GM12878 (cell line): Measurements from ENCODE around the gene HNMT. TPM values are rescaled to one million over a fixed set of nuclear protein-coding genes. Genes with fewer than 3 reads are reported as not detected.

Experiments used
- ATAC-seq: fragments of 200-7000 bp; cut with Tn5 transposase; 3 replicates; pipeline ENCODE4 v1.9.1; 2020; ENCODE audit warnings: mild to moderate bottlenecking, moderate library complexity
- BruUV-seq: library from RNA; stranded (reverse); fragments of 400-500 nt; replicated peaks from 2 replicates; lab custom pipeline; 2021; lab: Mats Ljungman, UMichigan
- CTCF ChIA-PET: fragments of 300-600 bp; sonication (Branson Sonifier 250); formaldehyde crosslinking; extraction: SDS; loops from one replicate; lab custom pipeline; 2021; ENCODE audit warnings: inconsistent platforms; lab: Yijun Ruan, JAX
- POLR2A ChIA-PET: fragments of 350-600 bp; formaldehyde crosslinking; extraction: SDS; loops from one replicate; lab custom pipeline; 2021; ENCODE audit warnings: inconsistent platforms; lab: Charles Lee
- RAD21 ChIA-PET: fragments of 300-600 bp; sonication (Branson Sonifier 250); formaldehyde crosslinking; loops from one replicate; lab custom pipeline; 2023; ENCODE audit warnings: antibody characterized with exemption; ENCODE audit not compliant: unreplicated experiment; lab: Charles Lee
- SMC1A ChIA-PET: fragments of 300-600 bp; sonication (Branson Sonifier 250); formaldehyde crosslinking; loops from one replicate; lab custom pipeline; 2023; ENCODE audit not compliant: unreplicated experiment, uncharacterized antibody; lab: Charles Lee
- DNase-seq: peaks from one replicate; pipeline ENCODE4 v3.0.0-alpha.2; 2011; ENCODE audit warnings: low read depth, low spot score
- FAIRE-seq: peaks from 3 replicates; lab custom pipeline; 2011; peaks lifted over from hg19 to GRCh38; lab: Jason Lieb, UNC
- H2AFZ ChIP-seq: 2 replicates; pipeline ENCODE4 v1.6.0; 2011; ENCODE audit warnings: low read depth, low read length, control low read depth; ENCODE audit not compliant: control insufficient read depth
- H3K27ac ChIP-seq: 2 replicates; pipeline ENCODE4 v1.5.1; 2011; ENCODE audit warnings: control low read depth; ENCODE audit not compliant: control insufficient read depth, insufficient read depth
- H3K27me3 ChIP-seq, 2 experiments: replicated peaks in 1 of 2; 2 replicates each; pipeline versions ENCODE4 v1.6.0 to v1.6.1; 2011; ENCODE audit warnings: low read length in 1 of 2; ENCODE audit not compliant: control insufficient read depth in 2 of 2, insufficient read depth in 2 of 2
- H3K36me3 ChIP-seq, 2 experiments: 2 replicates each; pipeline ENCODE4 v1.5.1; 2011; ENCODE audit warnings: low read length in 1 of 2; ENCODE audit not compliant: control insufficient read depth in 2 of 2, insufficient read depth in 2 of 2
- H3K4me1 ChIP-seq: 2 replicates; pipeline ENCODE4 v1.6.1; 2011; ENCODE audit warnings: mild to moderate bottlenecking, low read length, moderate library complexity, mixed read lengths; ENCODE audit not compliant: control insufficient read depth, insufficient read depth
- H3K4me2 ChIP-seq: 2 replicates; pipeline ENCODE4 v1.6.0; 2011; ENCODE audit warnings: control low read depth; ENCODE audit not compliant: control insufficient read depth, insufficient read depth
- H3K4me3 ChIP-seq: fragments of 200-600 bp; sonication (generic); 2 replicates; pipeline ENCODE4 v1.5.1; 2016
- H3K79me2 ChIP-seq: 2 replicates; pipeline ENCODE4 v1.6.0; 2011; ENCODE audit warnings: low read length; ENCODE audit not compliant: control insufficient read depth, insufficient read depth
- H3K9ac ChIP-seq: 2 replicates; pipeline ENCODE4 v1.8.0; 2011; ENCODE audit warnings: low read length, control low read depth, mixed read lengths; ENCODE audit not compliant: control insufficient read depth, insufficient read depth
- H3K9me3 ChIP-seq: replicated peaks from 3 replicates; pipeline ENCODE4 v1.5.1; 2011; ENCODE audit warnings: mild to moderate bottlenecking, low read length; ENCODE audit not compliant: control insufficient read depth, insufficient read depth
- H4K20me1 ChIP-seq: 2 replicates; pipeline ENCODE4 v1.6.0; 2011; ENCODE audit not compliant: control insufficient read depth, insufficient read depth
- CREM ChIP-seq: IDR thresholded peaks from 2 replicates; pipeline ENCODE4 v1.6.1; 2014; ENCODE audit warnings: antibody characterized with exemption, low read depth
- ETV6 ChIP-seq, 2 experiments: fragments of 450-650 bp in 1 of 2; IDR thresholded peaks in 1 of 2; conservative IDR thresholded peaks in 1 of 2; 2 replicates each; pipeline ENCODE4 v1.6.1; 2014; ENCODE audit warnings: antibody characterized with exemption in 1 of 2, borderline replicate concordance in 1 of 2, low read depth in 1 of 2, mild to moderate bottlenecking in 1 of 2, moderate library complexity in 1 of 2
- IKZF1 ChIP-seq: fragments of 450-650 bp; conservative IDR thresholded peaks from 2 replicates; pipeline ENCODE4 v1.6.1; 2017; ENCODE audit warnings: antibody characterized with exemption, mild to moderate bottlenecking
- IKZF2 ChIP-seq, 2 experiments: fragments of 450-650 bp; IDR thresholded peaks; 2 replicates each; pipeline ENCODE4 v1.6.1; 2017; ENCODE audit warnings: mild to moderate bottlenecking in 2 of 2, moderate library complexity in 2 of 2
- MEF2B ChIP-seq: fragments of 450-650 bp; IDR thresholded peaks from 2 replicates; pipeline ENCODE4 v1.6.1; 2018; ENCODE audit warnings: mild to moderate bottlenecking, moderate library complexity; ENCODE audit not compliant: partially characterized antibody, poor library complexity, severe bottlenecking
- POLR2AphosphoS5 ChIP-seq: IDR thresholded peaks from 2 replicates; pipeline ENCODE4 v1.6.1; 2011; ENCODE audit warnings: mild to moderate bottlenecking, low read length, inconsistent platforms
- RCOR1 ChIP-seq: conservative IDR thresholded peaks from 2 replicates; pipeline ENCODE4 v1.6.1; 2012; ENCODE audit warnings: low read depth, low read length, improper control_type of control experiment
- SIN3A ChIP-seq: IDR thresholded peaks from 2 replicates; pipeline ENCODE4 v1.6.1; 2012; ENCODE audit warnings: low read depth, low read length, improper control_type of control experiment
- SKIL ChIP-seq: fragments of 450-650 bp; IDR thresholded peaks from 2 replicates; pipeline ENCODE4 v1.6.1; 2017; ENCODE audit warnings: mild to moderate bottlenecking, low read depth, inconsistent platforms; ENCODE audit not compliant: poor library complexity, severe bottlenecking
- SMARCA5 ChIP-seq: fragments of 450-650 bp; IDR thresholded peaks from 2 replicates; pipeline ENCODE4 v1.6.1; 2017; ENCODE audit warnings: mild to moderate bottlenecking
- TARDBP ChIP-seq: IDR thresholded peaks from 2 replicates; pipeline ENCODE4 v1.6.1; 2016; ENCODE audit warnings: borderline replicate concordance
- ZBTB11 ChIP-seq: fragments of 450-650 bp; formaldehyde crosslinking; IDR thresholded peaks from 2 replicates; pipeline ENCODE4 v1.5.0; 2022; ENCODE audit warnings: mild to moderate bottlenecking, missing genetic modification characterization
- WGBS: methylation state at CpG from one replicate; pipeline ENCODE4 v1.1.6; 2016; ENCODE audit warnings: low lambda C conversion rate; ENCODE audit not compliant: insufficient replicate concordance, insufficient coverage; ENCODE audit errors: missing lambda C conversion rate; 5-methylcytosine and 5-hydroxymethylcytosine counted together
- in situ Hi-C: fragments of 300-500 bp; cut with MboI; formaldehyde crosslinking; loops from 9 replicates; pipeline ENCODE4 v1.14.3; 2018; ENCODE audit warnings: mixed read lengths
- intact Hi-C: fragments of 100-400 bp; cut with micrococcal nuclease; formaldehyde crosslinking; loops from one replicate; pipeline ENCODE4 v1.14.2; 2022; ENCODE audit not compliant: unreplicated experiment
- polyA plus RNA-seq, 11 experiments: library from polyadenylated mRNA; depleted of rRNA in 4 of 11; unstranded in 6 of 11; stranded (reverse) in 5 of 11; fragments of >200 nt; fragmentation: Nextera tagmentation in 4 of 11; fragmentation: Illumina TruSeq in 1 of 11; extraction: Ambion mirVana in 4 of 11; extraction: Trizol in 1 of 11; gene quantifications; 1 replicate in 1 of 11; 2 replicates in 10 of 11; pipeline versions ENCODE4 v1.2.1 to v1.2.3, GENCODE V29; 2011 to 2016; ENCODE audit warnings: inconsistent platforms in 2 of 11, missing spikeins in 2 of 11, low read depth in 1 of 11
- total RNA-seq, 4 experiments: library from RNA; depleted of rRNA in 3 of 4; stranded (reverse); fragments of >200 nt in 3 of 4; fragmentation: Illumina TruSeq in 1 of 4; extraction: Trizol in 1 of 4; gene quantifications; 2 replicates each; pipeline versions ENCODE4 v1.2.1 to v1.2.3, GENCODE V29; 2013 to 2021

The HNMT gene
- total and polyA plus RNA-seq, 10 of the 15 experiments (the other 5 are each of a cell fraction or from before 2014, with no cell fraction given) = not detected

GRCh38 chr2:138061961-138062360 is 97.7 kb downstream of the HNMT start (continued):
- TF ChIP-seq ETV6 (conservative IDR thresholded peaks at IDR 0.05 in 1 of 2, IDR thresholded peaks at IDR 0.05 in 1 of 2; ENCODE audit: borderline replicate concordance in 1 of 2, low read depth in 1 of 2) = no peak
- no peak for TF ChIP-seq TARDBP
- TF ChIP-seq RCOR1 = no peak

GRCh38 chr2:138063181-138063580 is 98.9 kb downstream of the HNMT start:
- WGBS = 0% methylated on average over 2 of the region's 2 CpGs
- FAIRE-seq = no peak
- H3K36me3 ChIP-seq = no peaks in the 10 kb centered on the region
- H3K4me1 ChIP-seq = no peaks in the 10 kb centered on the region
- ChIA-PET CTCF (interaction anchor here (1.4 kb wide), 1 partner anchor 115 kb away, joined by 3 read pairs; no protein-coding TSS in a partner anchor), POLR2A (no interaction called here), SMC1A (interaction anchor here (1.3 kb wide), 1 partner anchor 13 kb away, joined by 3 read pairs; no protein-coding TSS in a partner anchor), RAD21 (no interaction called here)
- H4K20me1 ChIP-seq = no peaks in the 10 kb centered on the region
- H3K9me3 ChIP-seq = no peaks in the 10 kb centered on the region
- intact Hi-C loops = no loop called here
- H3K27ac ChIP-seq = no peak overlapping the region
- no peak for DNase-seq
- in situ Hi-C loops = no loop called here
- no peak for TF ChIP-seq SKIL
- no peak for TF ChIP-seq IKZF1
- TF ChIP-seq MEF2B = no peak
- TF ChIP-seq POLR2AphosphoS5 = no peak
- no peak for TF ChIP-seq IKZF2 (IDR thresholded peaks at IDR 0.05)
- TF ChIP-seq ZBTB11 (CRISPR knock-in tag) = no peak
- no peak for TF ChIP-seq CREM
- TF ChIP-seq SMARCA5 = no peak
- TF ChIP-seq SIN3A = no peak
- no peak overlapping the region for H3K4me3 ChIP-seq
- no peak overlapping the region for H2AFZ ChIP-seq
- no peak overlapping the region for H3K4me2 ChIP-seq
- H3K79me2 ChIP-seq = no peaks in the 10 kb centered on the region
- no peak overlapping the region for H3K9ac ChIP-seq
- no peak for ATAC-seq
- BruUV-seq = no TSS peak
- no peaks in the 10 kb centered on the region for H3K27me3 ChIP-seq
